Endothelial cell of umbilical vein (primary cell): Measurements from ENCODE around the gene TNIK. TPM values are rescaled to one million over a fixed set of nuclear protein-coding genes. Genes with fewer than 3 reads are reported as not detected.

Experiments
- BruUV-seq: library from RNA; stranded (reverse); fragments of 400-500 nt; replicated peaks from 2 replicates; lab custom pipeline; 2021; lab: Mats Ljungman, UMichigan
- CTCF ChIA-PET: fragments of 300-600, 350-600 bp; sonication (Branson Sonifier 250); formaldehyde crosslinking; loops from one replicate; lab custom pipeline; 2021; ENCODE audit warnings: antibody characterized with exemption, inconsistent platforms; lab: Charles Lee
- POLR2A ChIA-PET: fragments of 300-600, 350-600 bp; sonication (Branson Sonifier 250); formaldehyde crosslinking; loops from one replicate; lab custom pipeline; 2021; ENCODE audit warnings: antibody characterized with exemption, inconsistent platforms; lab: Charles Lee
- DNase-seq: peaks from one replicate; pipeline ENCODE4 v3.0.0-alpha.2; 2011; ENCODE audit warnings: low read depth, low spot score
- FAIRE-seq: peaks from 2 replicates; lab custom pipeline; 2011; peaks lifted over from hg19 to GRCh38; lab: Jason Lieb, UNC
- H2AFZ ChIP-seq: 2 replicates; pipeline ENCODE4 v1.6.0; 2012; ENCODE audit warnings: low read depth, low read length, control low read depth, inconsistent platforms
- H3K27ac ChIP-seq: 2 replicates; pipeline ENCODE4 v1.5.1; 2011; ENCODE audit warnings: low read depth, mild to moderate bottlenecking, control low read depth, low read length, moderate library complexity; ENCODE audit not compliant: insufficient read depth
- H3K27me3 ChIP-seq, 2 experiments: 2 replicates each; pipeline versions ENCODE4 v1.6.0 to v1.6.1; 2011; ENCODE audit warnings: low read length in 2 of 2, mixed read lengths in 1 of 2; ENCODE audit not compliant: control insufficient read depth in 2 of 2, insufficient read depth in 2 of 2
- H3K36me3 ChIP-seq, 2 experiments: 2 replicates in 1 of 2; 3 replicates in 1 of 2; pipeline ENCODE4 v1.5.1; 2011; ENCODE audit warnings: low read length in 2 of 2, mild to moderate bottlenecking in 1 of 2, moderate library complexity in 1 of 2; ENCODE audit not compliant: control insufficient read depth in 2 of 2, insufficient read depth in 2 of 2; ENCODE audit errors: extremely low read depth in 1 of 2
- H3K4me1 ChIP-seq: 3 replicates; pipeline ENCODE4 v1.5.1; 2011; ENCODE audit warnings: mild to moderate bottlenecking, low read length; ENCODE audit not compliant: control insufficient read depth, insufficient read depth; ENCODE audit errors: extremely low read depth
- H3K4me2 ChIP-seq: 2 replicates; pipeline ENCODE4 v1.6.1; 2011; ENCODE audit warnings: low read length, control low read depth, mixed read lengths; ENCODE audit not compliant: insufficient read depth
- H3K4me3 ChIP-seq, 3 experiments: fragments of 200-600 bp in 1 of 3; sonication (generic), shearing (Covaris generic) in 1 of 3; replicated peaks in 1 of 3; 2 replicates each; pipeline ENCODE4 v1.5.1; 2011 to 2016; ENCODE audit warnings: control low read depth in 3 of 3, low read length in 3 of 3, mild to moderate bottlenecking in 2 of 3, inconsistent platforms in 1 of 3, low read depth in 1 of 3, moderate library complexity in 1 of 3; ENCODE audit not compliant: insufficient read depth in 1 of 3
- H3K79me2 ChIP-seq: 2 replicates; pipeline ENCODE4 v1.6.0; 2012; ENCODE audit warnings: low read length, inconsistent platforms; ENCODE audit not compliant: control insufficient read depth, insufficient read depth
- H3K9ac ChIP-seq: replicated peaks from 2 replicates; pipeline ENCODE3; 2011; ENCODE audit warnings: low read length, control low read depth; ENCODE audit not compliant: insufficient read depth; ENCODE audit errors: extremely low read depth
- H3K9me1 ChIP-seq: replicated peaks from 3 replicates; pipeline ENCODE4 v1.6.0; 2011; ENCODE audit warnings: mild to moderate bottlenecking, low read length; ENCODE audit not compliant: control insufficient read depth, insufficient read depth; ENCODE audit errors: extremely low read depth
- H3K9me3 ChIP-seq: replicated peaks from 2 replicates; pipeline ENCODE4 v1.5.1; 2012; ENCODE audit warnings: low read length, inconsistent platforms; ENCODE audit not compliant: control insufficient read depth, insufficient read depth
- H4K20me1 ChIP-seq: replicated peaks from 2 replicates; pipeline ENCODE3; 2011; ENCODE audit warnings: mild to moderate bottlenecking, low read length; ENCODE audit not compliant: control insufficient read depth, insufficient read depth; ENCODE audit errors: extremely low read depth
- CTCF ChIP-seq, 2 donors: IDR thresholded peaks; 1 replicate in 1 of 2; 2 replicates in 1 of 2; pipeline ENCODE4 v1.5.1; 2011; ENCODE audit warnings: low read length in 2 of 2, mild to moderate bottlenecking in 2 of 2, moderate library complexity in 2 of 2, control low read depth in 1 of 2, inconsistent platforms in 1 of 2, low read depth in 1 of 2; ENCODE audit not compliant: insufficient read depth in 1 of 2; ENCODE audit errors: extremely low read depth in 1 of 2
- EZH2 ChIP-seq: IDR thresholded peaks from 2 replicates; pipeline ENCODE4 v1.6.1; 2012; ENCODE audit warnings: borderline replicate concordance, low read depth, mild to moderate bottlenecking, moderate library complexity, low read length, inconsistent platforms; ENCODE audit not compliant: severe bottlenecking
- FOS ChIP-seq: IDR thresholded peaks from 2 replicates; pipeline ENCODE4 v1.6.1; 2011; ENCODE audit warnings: mild to moderate bottlenecking, low read length, moderate library complexity, borderline replicate concordance; ENCODE audit not compliant: insufficient read depth
- GATA2 ChIP-seq: IDR thresholded peaks from 2 replicates; pipeline ENCODE4 v1.7.0; 2011; ENCODE audit warnings: low read depth, mild to moderate bottlenecking, moderate library complexity, mixed read lengths, low read length; ENCODE audit not compliant: insufficient read length, insufficient read depth
- JUN ChIP-seq: IDR thresholded peaks from 2 replicates; pipeline ENCODE4 v1.6.1; 2011; ENCODE audit warnings: borderline replicate concordance, low read depth; ENCODE audit not compliant: insufficient read length, insufficient read depth
- MAX ChIP-seq: IDR thresholded peaks from 2 replicates; pipeline ENCODE4 v1.6.1; 2011; ENCODE audit not compliant: insufficient read depth, insufficient read length
- MYC ChIP-seq: IDR thresholded peaks from one replicate; pipeline ENCODE4 v1.6.1; 2011; ENCODE audit warnings: mild to moderate bottlenecking, low read depth, low read length
- POLR2A ChIP-seq: IDR thresholded peaks from 2 replicates; pipeline ENCODE4 v1.6.1; 2012; ENCODE audit warnings: low read depth, mild to moderate bottlenecking, control low read depth, low read length
- POLR2AphosphoS5 ChIP-seq: IDR thresholded peaks from 2 replicates; pipeline ENCODE4 v1.6.1; 2012; ENCODE audit warnings: low read depth, mild to moderate bottlenecking, control low read depth, low read length, moderate library complexity; ENCODE audit not compliant: insufficient read depth
- dilution Hi-C: fragments of 300-500 bp; cut with MboI; formaldehyde crosslinking; loops from one replicate; pipeline ENCODE4 v1.15.0; 2019; ENCODE audit warnings: low sequenced_read_pairs; ENCODE audit not compliant: extremely low pct_ligation_motif_present
- intact Hi-C: fragments of 100-400 bp; cut with micrococcal nuclease; formaldehyde crosslinking; loops from one replicate; pipeline ENCODE4 v1.10.0; 2022
- polyA plus RNA-seq, 4 experiments: library from polyadenylated mRNA; depleted of rRNA in 3 of 4; stranded (reverse) in 3 of 4; unstranded in 1 of 4; fragments of >200 nt; gene quantifications; 2 replicates each; pipeline versions ENCODE4 v1.2.1 to v1.2.3, GENCODE V29; 2011 to 2012; ENCODE audit warnings: missing spikeins in 1 of 4
- total RNA-seq: library from RNA; stranded (reverse); gene quantifications from 2 replicates; pipeline ENCODE4 v1.2.3, GENCODE V29; 2021

The TNIK gene
- total and polyA plus RNA-seq, 2 donors (not counting 3 experiments of a cell fraction or from before 2014, with no cell fraction given) = 10.9 to 39.7 TPM

GRCh38 chr3:171364500-171364899 lies 95.7 kb downstream of the TNIK start:
- no peak overlapping the region for H3K4me3 ChIP-seq
- H3K9ac ChIP-seq = no peak overlapping the region
- H3K9me3 ChIP-seq = no peaks in the 10 kb centered on the region
- no peak overlapping the region for H2AFZ ChIP-seq
- intact Hi-C loops (no loop called here), dilution Hi-C loops (no loop called here)
- BruUV-seq = no TSS peak
- TF ChIP-seq CTCF (IDR thresholded peaks at IDR 0.05; ENCODE audit: extremely low read depth in 1 of 2, insufficient read depth in 1 of 2, low read depth in 1 of 2, low read length in 2 of 2) (no peak), POLR2AphosphoS5 (no peak), MYC (no peak), EZH2 (no peak), GATA2 (no peak)
- no peaks in the 10 kb centered on the region for H4K20me1 ChIP-seq
- CTCF ChIA-PET = interaction anchor here (1.3 to 2.2 kb wide), 2 partner anchors 9 to 10 kb away, joined by 5 to 8 read pairs; no protein-coding TSS in a partner anchor
- H3K4me1 ChIP-seq = no peaks in the 10 kb centered on the region
- H3K9me1 ChIP-seq = no peaks in the 10 kb centered on the region
- H3K79me2 ChIP-seq = peaks cover 8% of the 10 kb centered on the region
- no peak overlapping the region for H3K27ac ChIP-seq
- POLR2A ChIA-PET = no interaction called here
- H3K4me2 ChIP-seq = no peak overlapping the region
- FAIRE-seq (no peak), DNase-seq (no peak)
- H3K36me3 ChIP-seq = no peaks in the 10 kb centered on the region
- no peaks in the 10 kb centered on the region for H3K27me3 ChIP-seq

GRCh38 chr3:171363202-171363601 lies 97.0 kb downstream of the TNIK start:
- intact Hi-C loops (no loop called here), dilution Hi-C loops (no loop called here)
- Histone ChIP-seq H3K79me2 (peaks cover 8% of the 10 kb centered on the region), H3K9ac (no peak overlapping the region), H3K9me1 (no peaks in the 10 kb centered on the region), H2AFZ (no peak overlapping the region), H3K36me3 (no peaks in the 10 kb centered on the region), H3K27ac (no peak overlapping the region), H3K4me1 (peaks cover 2% of the 10 kb centered on the region), H4K20me1 (no peaks in the 10 kb centered on the region), H3K27me3 (no peaks in the 10 kb centered on the region), H3K9me3 (no peaks in the 10 kb centered on the region), H3K4me3 (no peak overlapping the region), H3K4me2 (no peak overlapping the region)
- TF ChIP-seq POLR2AphosphoS5 (no peak), GATA2 (no peak), MAX (no peak), POLR2A (no peak), EZH2 (no peak), MYC (no peak), JUN (no peak), FOS (no peak), CTCF (IDR thresholded peaks at IDR 0.05; ENCODE audit: extremely low read depth in 1 of 2, insufficient read depth in 1 of 2, low read depth in 1 of 2, low read length in 2 of 2) (no peak)
- ChIA-PET POLR2A (no interaction called here), CTCF (no interaction called here)
- FAIRE-seq (no peak), DNase-seq (no peak)
- BruUV-seq = no TSS peak
